Measurements from ENCODE around the gene AXIN1. TPM values are rescaled to one million over a fixed set of nuclear protein-coding genes. Genes with fewer than 3 reads are reported as not detected.

Gene AXIN1
- total RNA-seq, 1 experiment from 2014 or later: 26.9 TPM

GRCh38 chr16:309476-309875 is 43.0 kb downstream of the AXIN1 start:
- no peak overlapping the region for H2AFZ ChIP-seq (ENCODE audit: low read length)
- TF ChIP-seq EZH2phosphoT487 (IDR thresholded peaks at IDR 0.05; ENCODE audit: borderline replicate concordance, low read length) (no peak), CTCF (conservative IDR thresholded peaks at IDR 0.05; ENCODE audit: low read depth, low read length) (no peak), EZH2 (IDR thresholded peaks at IDR 0.05; ENCODE audit: low read length, unreplicated experiment) (no peak)
- ChIA-PET CTCF (no interaction called here), POLR2A (ENCODE audit: unreplicated experiment) (no interaction called here)
- no peak for ATAC-seq
- H3K27ac ChIP-seq (ENCODE audit: low read length): no peak overlapping the region
- H3K9me3 ChIP-seq (ENCODE audit: low read length): no peaks in the 10 kb centered on the region
- BruUV-seq (replicated peaks): no TSS peak
- no peaks in the 10 kb centered on the region for H3K27me3 ChIP-seq (ENCODE audit: low read length)
- no peak overlapping the region for H3K4me2 ChIP-seq (ENCODE audit: low read length)
- no peaks in the 10 kb centered on the region for H3K4me1 ChIP-seq (ENCODE audit: insufficient read depth, low read length)
- H4K20me1 ChIP-seq (ENCODE audit: low read length): no peaks in the 10 kb centered on the region
- H3K9me2 ChIP-seq (replicated peaks; ENCODE audit: low read length): no peaks in the 10 kb centered on the region
- no peaks in the 10 kb centered on the region for H3K36me3 ChIP-seq (ENCODE audit: low read depth, low read length)
- no peak for DNase-seq
- H3K79me2 ChIP-seq (ENCODE audit: low read length): no peaks in the 10 kb centered on the region
- intact Hi-C loops (cut with micrococcal nuclease): no loop called here
- H3K9ac ChIP-seq (ENCODE audit: low read length): no peak overlapping the region
- H3K4me3 ChIP-seq (ENCODE audit: low read length): no peak overlapping the region
- H3F3A ChIP-seq (ENCODE audit: low read length, unreplicated experiment): no peaks in the 10 kb centered on the region

- Histone ChIP-seq H3K36me3 (ENCODE audit: low read depth, low read length) (no peaks in the 10 kb centered on the region), H3K9ac (ENCODE audit: low read length) (no peak overlapping the region), H3K4me3 (ENCODE audit: low read length) (no peak overlapping the region), H3F3A (ENCODE audit: low read length, unreplicated experiment) (no peaks in the 10 kb centered on the region), H3K27me3 (ENCODE audit: low read length) (no peaks in the 10 kb centered on the region), H3K27ac (ENCODE audit: low read length) (no peak overlapping the region), H2AFZ (ENCODE audit: low read length) (no peak overlapping the region), H3K4me2 (ENCODE audit: low read length) (no peak overlapping the region), H4K20me1 (ENCODE audit: low read length) (no peaks in the 10 kb centered on the region), H3K9me3 (ENCODE audit: low read length) (no peaks in the 10 kb centered on the region), H3K4me1 (ENCODE audit: insufficient read depth, low read length) (no peaks in the 10 kb centered on the region), H3K9me2 (replicated peaks; ENCODE audit: low read length) (no peaks in the 10 kb centered on the region), H3K79me2 (ENCODE audit: low read length) (no peaks in the 10 kb centered on the region)
- no peak for ATAC-seq
- POLR2A ChIA-PET (ENCODE audit: unreplicated experiment): no interaction called here
- BruUV-seq (replicated peaks): no TSS peak
- DNase-seq: no peak
- no peak for TF ChIP-seq EZH2phosphoT487 (IDR thresholded peaks at IDR 0.05; ENCODE audit: borderline replicate concordance, low read length)
- CTCF ChIA-PET: no interaction called here
- intact Hi-C loops (cut with micrococcal nuclease): no loop called here
These were observed 44.7 kb downstream of the AXIN1 start for GRCh38 chr16:307691-308312.

GRCh38 chr16:306911-307370 is 45.6 kb downstream of the AXIN1 start:
- intact Hi-C loops (cut with micrococcal nuclease): no loop called here
- POLR2A ChIA-PET (ENCODE audit: unreplicated experiment): no interaction called here
- CTCF ChIA-PET: no interaction called here

More at GRCh38 chr16:306911-307370, 45.6 kb downstream of the AXIN1 start:
- no peak for TF ChIP-seq EZH2 (IDR thresholded peaks at IDR 0.05; ENCODE audit: low read length, unreplicated experiment)
- no peak for TF ChIP-seq CTCF (conservative IDR thresholded peaks at IDR 0.05; ENCODE audit: low read depth, low read length)
- no peak for TF ChIP-seq EZH2phosphoT487 (IDR thresholded peaks at IDR 0.05; ENCODE audit: borderline replicate concordance, low read length)
- DNase-seq (no peak), ATAC-seq (no peak)
- Histone ChIP-seq H3K4me1 (ENCODE audit: insufficient read depth, low read length) (no peaks in the 10 kb centered on the region), H3F3A (ENCODE audit: low read length, unreplicated experiment) (no peaks in the 10 kb centered on the region), H3K79me2 (ENCODE audit: low read length) (no peaks in the 10 kb centered on the region), H3K4me2 (ENCODE audit: low read length) (no peak overlapping the region), H2AFZ (ENCODE audit: low read length) (no peak overlapping the region), H3K27me3 (ENCODE audit: low read length) (no peaks in the 10 kb centered on the region), H3K36me3 (ENCODE audit: low read depth, low read length) (no peaks in the 10 kb centered on the region), H3K9me3 (ENCODE audit: low read length) (no peaks in the 10 kb centered on the region), H3K4me3 (ENCODE audit: low read length) (no peak overlapping the region), H3K9me2 (replicated peaks; ENCODE audit: low read length) (no peaks in the 10 kb centered on the region), H3K9ac (ENCODE audit: low read length) (no peak overlapping the region), H4K20me1 (ENCODE audit: low read length) (no peaks in the 10 kb centered on the region), H3K27ac (ENCODE audit: low read length) (no peak overlapping the region)
- no TSS peak for BruUV-seq (replicated peaks)

Data from PC-3 (cell line).